Neural cell (in vitro differentiated cells): ENCODE results near the gene NAV1.

Experiments used
- CTCF ChIP-seq: fragments of 450-650 bp; IDR thresholded peaks from 2 replicates; pipeline ENCODE4 v1.5.1; 2014; ENCODE audit warnings: antibody characterized with exemption, mild to moderate bottlenecking, moderate library complexity; ENCODE audit not compliant: poor library complexity, severe bottlenecking
- EP300 ChIP-seq: fragments of 450-650 bp; conservative IDR thresholded peaks from 2 replicates; pipeline ENCODE4 v1.6.1; 2014; ENCODE audit warnings: antibody characterized with exemption, mild to moderate bottlenecking, moderate library complexity; ENCODE audit not compliant: poor library complexity, severe bottlenecking
- EZH2 ChIP-seq: fragments of 200-600, 300-800 bp; shearing (Covaris generic), sonication (generic); IDR thresholded peaks from 2 replicates; pipeline ENCODE4 v1.6.1; 2014; ENCODE audit warnings: antibody characterized with exemption, low read length, borderline replicate concordance, mild to moderate bottlenecking; ENCODE audit not compliant: insufficient read depth, poor library complexity, severe bottlenecking
- MXI1 ChIP-seq: fragments of 450-650 bp; conservative IDR thresholded peaks from 2 replicates; pipeline ENCODE4 v1.6.1; 2014; ENCODE audit warnings: antibody characterized with exemption, mild to moderate bottlenecking; ENCODE audit not compliant: poor library complexity, severe bottlenecking
- POLR2AphosphoS5 ChIP-seq: IDR thresholded peaks from 2 replicates; pipeline ENCODE4 v1.6.1; 2012
- RAD21 ChIP-seq: fragments of 450-650 bp; conservative IDR thresholded peaks from 2 replicates; pipeline ENCODE4 v1.6.1; 2014; ENCODE audit warnings: antibody characterized with exemption, mild to moderate bottlenecking, moderate library complexity
- REST ChIP-seq: IDR thresholded peaks from 2 replicates; pipeline ENCODE4 v1.6.1; 2012; ENCODE audit warnings: borderline replicate concordance
- TAF1 ChIP-seq: IDR thresholded peaks from 2 replicates; pipeline ENCODE4 v1.6.1; 2012; ENCODE audit warnings: low read depth

DNA sequence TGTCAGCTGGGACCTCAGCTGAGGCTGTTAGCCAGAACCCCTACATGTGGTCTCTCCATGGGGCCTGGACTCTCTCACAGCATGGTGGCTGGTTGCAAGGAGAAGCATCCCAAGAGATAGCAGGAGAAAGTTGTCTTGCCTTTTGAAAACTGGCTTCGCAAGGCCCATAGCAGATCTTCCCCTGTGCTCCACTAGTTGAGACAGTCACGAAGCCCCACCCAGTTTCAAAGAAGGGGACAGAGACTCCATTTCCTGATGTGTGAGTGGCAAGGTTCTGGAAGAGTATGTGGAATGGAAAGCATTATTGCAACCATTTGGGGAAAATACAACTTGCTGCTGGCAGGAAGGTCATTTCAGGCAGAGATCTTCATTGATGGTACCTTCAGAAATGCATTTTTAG, 24.5 kb upstream of the NAV1 start:
- TF ChIP-seq CTCF (no peak), TAF1 (no peak), REST (no peak), EP300 (no peak), POLR2AphosphoS5 (no peak), MXI1 (no peak), EZH2 (no peak), RAD21 (no peak)
